Loucy (cell line): ENCODE data around the gene SLC9A3.

Experiments
- EZH2phosphoT487 ChIP-seq: fragments of 200-600 bp; IDR thresholded peaks from 2 replicates; pipeline ENCODE4 v1.6.1; 2018; ENCODE audit warnings: antibody characterized with exemption, mild to moderate bottlenecking, moderate library complexity, borderline replicate concordance
- TF ChIP-seq, protein P1 (sequence below): fragments of 200-600 bp; sonication (generic); conservative IDR thresholded peaks from 2 replicates; pipeline ENCODE4 v1.5.1; 2014; ENCODE audit warnings: mild to moderate bottlenecking, antibody characterized with exemption, low read length

GRCh38 chr5:553874-554273 lies 29.6 kb upstream of the SLC9A3 start:
- TF ChIP-seq, protein P1, sequence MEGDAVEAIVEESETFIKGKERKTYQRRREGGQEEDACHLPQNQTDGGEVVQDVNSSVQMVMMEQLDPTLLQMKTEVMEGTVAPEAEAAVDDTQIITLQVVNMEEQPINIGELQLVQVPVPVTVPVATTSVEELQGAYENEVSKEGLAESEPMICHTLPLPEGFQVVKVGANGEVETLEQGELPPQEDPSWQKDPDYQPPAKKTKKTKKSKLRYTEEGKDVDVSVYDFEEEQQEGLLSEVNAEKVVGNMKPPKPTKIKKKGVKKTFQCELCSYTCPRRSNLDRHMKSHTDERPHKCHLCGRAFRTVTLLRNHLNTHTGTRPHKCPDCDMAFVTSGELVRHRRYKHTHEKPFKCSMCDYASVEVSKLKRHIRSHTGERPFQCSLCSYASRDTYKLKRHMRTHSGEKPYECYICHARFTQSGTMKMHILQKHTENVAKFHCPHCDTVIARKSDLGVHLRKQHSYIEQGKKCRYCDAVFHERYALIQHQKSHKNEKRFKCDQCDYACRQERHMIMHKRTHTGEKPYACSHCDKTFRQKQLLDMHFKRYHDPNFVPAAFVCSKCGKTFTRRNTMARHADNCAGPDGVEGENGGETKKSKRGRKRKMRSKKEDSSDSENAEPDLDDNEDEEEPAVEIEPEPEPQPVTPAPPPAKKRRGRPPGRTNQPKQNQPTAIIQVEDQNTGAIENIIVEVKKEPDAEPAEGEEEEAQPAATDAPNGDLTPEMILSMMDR, result no peak
- TF ChIP-seq EZH2phosphoT487, result no peak
